ENCODE results near the gene SUN2. TPM values are rescaled to one million over a fixed set of nuclear protein-coding genes. Genes with fewer than 3 reads are reported as not detected.

SUN2 gene
- total and polyA plus RNA-seq, 2 of the 13 experiments (the other 11 are each of a cell fraction or from before 2014, with no cell fraction given): 45.6 to 56.6 TPM

DNA sequence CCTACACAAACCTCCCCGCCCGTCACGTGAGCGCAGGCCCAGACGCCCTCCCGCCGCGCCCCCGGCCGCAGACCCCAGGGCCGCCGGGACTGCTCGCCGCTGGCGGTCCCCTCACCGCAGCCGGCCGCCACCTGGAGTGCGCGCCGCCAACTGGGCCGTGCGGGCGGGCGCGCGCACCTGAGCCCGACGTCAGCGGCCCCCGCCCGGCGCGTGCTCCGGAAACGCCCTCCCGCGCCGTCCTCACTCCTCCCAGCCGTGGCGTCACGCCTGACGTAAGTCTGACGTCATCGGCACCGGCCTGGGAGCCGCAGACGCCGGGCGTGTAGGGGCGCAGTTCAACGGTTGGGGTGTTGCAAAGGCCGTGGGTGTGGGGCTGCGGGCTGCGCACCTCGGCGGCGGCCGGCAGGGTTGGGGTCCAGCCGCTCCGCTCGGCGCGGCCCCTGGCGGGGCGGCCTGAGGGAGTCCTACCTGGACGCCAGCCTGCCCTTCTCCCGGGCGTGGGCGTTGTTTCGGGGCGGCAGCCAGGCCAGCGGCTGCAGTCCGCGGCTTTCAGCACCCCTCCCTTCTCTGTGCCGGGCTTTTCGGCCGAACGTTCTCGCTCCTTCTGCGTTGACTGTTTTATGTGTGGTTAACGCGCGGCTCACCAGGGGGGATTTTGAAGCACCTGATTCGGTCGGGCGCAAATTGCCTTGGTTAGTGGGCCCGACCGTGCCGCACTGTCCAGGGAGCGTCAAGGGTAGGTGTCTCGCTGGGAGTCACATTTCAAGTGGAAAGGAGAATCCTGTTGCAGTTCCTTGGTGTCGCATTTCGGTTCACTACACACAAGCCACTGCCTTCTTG is 54.8 kb downstream of the SUN2 start, which contains the start of gene JOSD1 (continued):
- TF ChIP-seq KLF12 (CRISPR knock-in tag; IDR thresholded peaks at IDR 0.05; ENCODE audit: borderline replicate concordance): peak; percentile 92; the same call in 1 of the 2 replicates
- peak; percentile 59; the same call in 1 of the 2 replicates for TF ChIP-seq ZBTB42 (CRISPR knock-in tag; IDR thresholded peaks at IDR 0.05)
- TF ChIP-seq, protein P1, sequence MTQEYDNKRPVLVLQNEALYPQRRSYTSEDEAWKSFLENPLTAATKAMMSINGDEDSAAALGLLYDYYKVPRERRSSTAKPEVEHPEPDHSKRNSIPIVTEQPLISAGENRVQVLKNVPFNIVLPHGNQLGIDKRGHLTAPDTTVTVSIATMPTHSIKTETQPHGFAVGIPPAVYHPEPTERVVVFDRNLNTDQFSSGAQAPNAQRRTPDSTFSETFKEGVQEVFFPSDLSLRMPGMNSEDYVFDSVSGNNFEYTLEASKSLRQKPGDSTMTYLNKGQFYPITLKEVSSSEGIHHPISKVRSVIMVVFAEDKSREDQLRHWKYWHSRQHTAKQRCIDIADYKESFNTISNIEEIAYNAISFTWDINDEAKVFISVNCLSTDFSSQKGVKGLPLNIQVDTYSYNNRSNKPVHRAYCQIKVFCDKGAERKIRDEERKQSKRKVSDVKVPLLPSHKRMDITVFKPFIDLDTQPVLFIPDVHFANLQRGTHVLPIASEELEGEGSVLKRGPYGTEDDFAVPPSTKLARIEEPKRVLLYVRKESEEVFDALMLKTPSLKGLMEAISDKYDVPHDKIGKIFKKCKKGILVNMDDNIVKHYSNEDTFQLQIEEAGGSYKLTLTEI (CRISPR knock-in tag; conservative IDR thresholded peaks at IDR 0.05): no peak
- TF ChIP-seq, protein P2, sequence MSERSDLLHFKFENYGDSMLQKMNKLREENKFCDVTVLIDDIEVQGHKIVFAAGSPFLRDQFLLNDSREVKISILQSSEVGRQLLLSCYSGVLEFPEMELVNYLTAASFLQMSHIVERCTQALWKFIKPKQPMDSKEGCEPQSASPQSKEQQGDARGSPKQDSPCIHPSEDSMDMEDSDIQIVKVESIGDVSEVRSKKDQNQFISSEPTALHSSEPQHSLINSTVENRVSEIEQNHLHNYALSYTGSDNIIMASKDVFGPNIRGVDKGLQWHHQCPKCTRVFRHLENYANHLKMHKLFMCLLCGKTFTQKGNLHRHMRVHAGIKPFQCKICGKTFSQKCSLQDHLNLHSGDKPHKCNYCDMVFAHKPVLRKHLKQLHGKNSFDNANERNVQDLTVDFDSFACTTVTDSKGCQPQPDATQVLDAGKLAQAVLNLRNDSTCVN (CRISPR knock-in tag; IDR thresholded peaks at IDR 0.05; ENCODE audit: borderline replicate concordance): no peak
- TF ChIP-seq, protein P3, sequence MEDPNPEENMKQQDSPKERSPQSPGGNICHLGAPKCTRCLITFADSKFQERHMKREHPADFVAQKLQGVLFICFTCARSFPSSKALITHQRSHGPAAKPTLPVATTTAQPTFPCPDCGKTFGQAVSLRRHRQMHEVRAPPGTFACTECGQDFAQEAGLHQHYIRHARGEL (CRISPR knock-in tag; IDR thresholded peaks at IDR 0.05): no peak
- no peak for TF ChIP-seq ZFP41 (CRISPR knock-in tag; IDR thresholded peaks at IDR 0.05; ENCODE audit: borderline replicate concordance)
- 0 out of 2 replicates have a peak, but pooled peaks have one; percentile 47 for TF ChIP-seq RFXAP (CRISPR knock-in tag; IDR thresholded peaks at IDR 0.05; ENCODE audit: borderline replicate concordance)
- no peak for TF ChIP-seq DNMT3B (CRISPR knock-in tag; conservative IDR thresholded peaks at IDR 0.05)
- TF ChIP-seq GATA4 (IDR thresholded peaks at IDR 0.05; ENCODE audit: borderline replicate concordance, low read depth): peak; percentile 37; the same call in 1 of the 2 replicates
- no peak for TF ChIP-seq SRSF9 (IDR thresholded peaks at IDR 0.05; ENCODE audit: borderline replicate concordance, insufficient read depth, low read depth, low read length, poor library complexity, severe bottlenecking)
- peak; percentile 45; the same call in 1 of the 2 replicates for TF ChIP-seq HDAC1 (CRISPR knock-in tag; IDR thresholded peaks at IDR 0.05)
- no peak for TF ChIP-seq SMAD1 (CRISPR knock-in tag; IDR thresholded peaks at IDR 0.05; ENCODE audit: borderline replicate concordance, low read depth)
- TF ChIP-seq, protein P4, sequence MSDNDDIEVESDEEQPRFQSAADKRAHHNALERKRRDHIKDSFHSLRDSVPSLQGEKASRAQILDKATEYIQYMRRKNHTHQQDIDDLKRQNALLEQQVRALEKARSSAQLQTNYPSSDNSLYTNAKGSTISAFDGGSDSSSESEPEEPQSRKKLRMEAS (IDR thresholded peaks at IDR 0.05): peak; percentile 85
- TF ChIP-seq HOXA5 (CRISPR knock-in tag; IDR thresholded peaks at IDR 0.05): no peak
- TF ChIP-seq, protein P5, sequence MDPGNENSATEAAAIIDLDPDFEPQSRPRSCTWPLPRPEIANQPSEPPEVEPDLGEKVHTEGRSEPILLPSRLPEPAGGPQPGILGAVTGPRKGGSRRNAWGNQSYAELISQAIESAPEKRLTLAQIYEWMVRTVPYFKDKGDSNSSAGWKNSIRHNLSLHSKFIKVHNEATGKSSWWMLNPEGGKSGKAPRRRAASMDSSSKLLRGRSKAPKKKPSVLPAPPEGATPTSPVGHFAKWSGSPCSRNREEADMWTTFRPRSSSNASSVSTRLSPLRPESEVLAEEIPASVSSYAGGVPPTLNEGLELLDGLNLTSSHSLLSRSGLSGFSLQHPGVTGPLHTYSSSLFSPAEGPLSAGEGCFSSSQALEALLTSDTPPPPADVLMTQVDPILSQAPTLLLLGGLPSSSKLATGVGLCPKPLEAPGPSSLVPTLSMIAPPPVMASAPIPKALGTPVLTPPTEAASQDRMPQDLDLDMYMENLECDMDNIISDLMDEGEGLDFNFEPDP (CRISPR knock-in tag; conservative IDR thresholded peaks at IDR 0.05): no peak
- TF ChIP-seq, protein P6, sequence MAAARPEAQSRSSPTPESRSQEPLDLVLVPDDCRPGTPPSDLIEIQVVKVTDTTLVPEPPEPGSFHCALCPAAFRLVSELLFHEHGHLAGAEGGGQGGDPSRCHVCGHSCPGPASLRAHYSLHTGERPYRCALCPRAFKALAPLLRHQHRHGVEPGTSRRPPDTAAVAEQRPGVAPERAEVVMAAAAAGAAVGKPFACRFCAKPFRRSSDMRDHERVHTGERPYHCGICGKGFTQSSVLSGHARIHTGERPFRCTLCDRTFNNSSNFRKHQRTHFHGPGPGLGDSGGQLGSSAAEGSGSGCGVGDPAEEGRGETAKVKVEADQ (CRISPR knock-in tag; IDR thresholded peaks at IDR 0.05; ENCODE audit: borderline replicate concordance): peak; percentile 90
- TF ChIP-seq POLR2G (IDR thresholded peaks at IDR 0.05; ENCODE audit: low read depth, low read length): peak; percentile 75
- TF ChIP-seq, protein P7, sequence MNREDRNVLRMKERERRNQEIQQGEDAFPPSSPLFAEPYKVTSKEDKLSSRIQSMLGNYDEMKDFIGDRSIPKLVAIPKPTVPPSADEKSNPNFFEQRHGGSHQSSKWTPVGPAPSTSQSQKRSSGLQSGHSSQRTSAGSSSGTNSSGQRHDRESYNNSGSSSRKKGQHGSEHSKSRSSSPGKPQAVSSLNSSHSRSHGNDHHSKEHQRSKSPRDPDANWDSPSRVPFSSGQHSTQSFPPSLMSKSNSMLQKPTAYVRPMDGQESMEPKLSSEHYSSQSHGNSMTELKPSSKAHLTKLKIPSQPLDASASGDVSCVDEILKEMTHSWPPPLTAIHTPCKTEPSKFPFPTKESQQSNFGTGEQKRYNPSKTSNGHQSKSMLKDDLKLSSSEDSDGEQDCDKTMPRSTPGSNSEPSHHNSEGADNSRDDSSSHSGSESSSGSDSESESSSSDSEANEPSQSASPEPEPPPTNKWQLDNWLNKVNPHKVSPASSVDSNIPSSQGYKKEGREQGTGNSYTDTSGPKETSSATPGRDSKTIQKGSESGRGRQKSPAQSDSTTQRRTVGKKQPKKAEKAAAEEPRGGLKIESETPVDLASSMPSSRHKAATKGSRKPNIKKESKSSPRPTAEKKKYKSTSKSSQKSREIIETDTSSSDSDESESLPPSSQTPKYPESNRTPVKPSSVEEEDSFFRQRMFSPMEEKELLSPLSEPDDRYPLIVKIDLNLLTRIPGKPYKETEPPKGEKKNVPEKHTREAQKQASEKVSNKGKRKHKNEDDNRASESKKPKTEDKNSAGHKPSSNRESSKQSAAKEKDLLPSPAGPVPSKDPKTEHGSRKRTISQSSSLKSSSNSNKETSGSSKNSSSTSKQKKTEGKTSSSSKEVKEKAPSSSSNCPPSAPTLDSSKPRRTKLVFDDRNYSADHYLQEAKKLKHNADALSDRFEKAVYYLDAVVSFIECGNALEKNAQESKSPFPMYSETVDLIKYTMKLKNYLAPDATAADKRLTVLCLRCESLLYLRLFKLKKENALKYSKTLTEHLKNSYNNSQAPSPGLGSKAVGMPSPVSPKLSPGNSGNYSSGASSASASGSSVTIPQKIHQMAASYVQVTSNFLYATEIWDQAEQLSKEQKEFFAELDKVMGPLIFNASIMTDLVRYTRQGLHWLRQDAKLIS (CRISPR knock-in tag; IDR thresholded peaks at IDR 0.05): no peak

Data from HepG2 (cell line).